Inflammatory macrophage (primary cell): Measurements from ENCODE around the gene RELA.
"Not testable (repeated sequence)": the region's sequence is repeated elsewhere in the genome, so short reads cannot be mapped to it uniquely, and the experiment has no call there.

Experiments used
- DNase-seq, 2 donors: peaks; one replicate each; pipeline ENCODE4 v3.0.0-alpha.2; 2020 to 2022
- total RNA-seq, 18 experiments: gene quantifications; one replicate each; lab custom pipeline; 2026; ENCODE audit warnings: mixed read lengths in 6 of 18, inconsistent platforms in 2 of 18; lab: John Stamatoyannopoulos, UW

The RELA gene
- total RNA-seq, result 18.9 to 211 (median 42.2) reads per million in 18 experiments

DNA sequence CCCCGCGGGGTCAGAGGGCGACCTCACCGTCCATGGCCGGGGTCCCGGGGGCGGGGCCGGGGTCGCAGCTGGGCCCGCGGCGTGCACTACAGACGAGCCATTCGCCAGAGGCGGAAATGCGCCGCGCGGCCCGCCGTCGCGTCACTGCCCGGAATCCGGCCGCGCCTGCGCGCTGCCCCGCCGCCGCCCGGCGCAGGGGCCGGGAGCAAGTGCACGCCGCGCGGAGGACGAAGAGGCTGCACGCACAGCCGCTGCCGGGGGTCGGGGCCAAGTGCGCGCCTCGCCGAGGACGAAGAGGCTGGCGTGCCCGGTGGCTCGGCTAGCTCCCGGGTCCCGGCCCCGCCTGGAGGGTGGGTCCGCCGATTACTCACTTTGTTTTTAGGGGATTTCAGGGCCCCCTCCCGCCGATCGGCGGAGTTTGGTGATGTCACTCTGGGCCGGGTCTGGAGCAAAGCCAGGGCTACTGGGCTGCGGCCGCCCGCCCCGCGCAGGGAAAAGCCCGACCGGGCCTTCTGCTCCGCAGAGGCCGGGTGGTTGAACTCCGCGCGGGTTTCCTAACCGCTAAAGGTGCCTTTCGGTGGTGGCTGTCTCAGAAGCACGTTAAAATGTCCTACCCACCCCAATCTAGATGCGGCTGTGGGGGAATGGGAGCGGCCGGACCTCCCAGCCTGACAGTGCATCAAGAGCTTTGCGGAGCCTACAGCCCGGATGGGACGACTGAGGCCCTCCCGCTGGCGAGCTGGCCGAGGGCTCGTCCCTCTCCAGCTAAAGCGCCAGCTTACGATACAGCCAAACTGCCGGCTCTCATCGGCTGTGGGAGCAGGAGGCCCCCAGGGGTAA, at the start of gene RELA:
RELA (minus strand) TSS at position 118 of the 840 bp plus-strand sequence; CDS start at position 34, 84 bp downstream.
- peak; percentile 83 to 92 for DNase-seq

DNA sequence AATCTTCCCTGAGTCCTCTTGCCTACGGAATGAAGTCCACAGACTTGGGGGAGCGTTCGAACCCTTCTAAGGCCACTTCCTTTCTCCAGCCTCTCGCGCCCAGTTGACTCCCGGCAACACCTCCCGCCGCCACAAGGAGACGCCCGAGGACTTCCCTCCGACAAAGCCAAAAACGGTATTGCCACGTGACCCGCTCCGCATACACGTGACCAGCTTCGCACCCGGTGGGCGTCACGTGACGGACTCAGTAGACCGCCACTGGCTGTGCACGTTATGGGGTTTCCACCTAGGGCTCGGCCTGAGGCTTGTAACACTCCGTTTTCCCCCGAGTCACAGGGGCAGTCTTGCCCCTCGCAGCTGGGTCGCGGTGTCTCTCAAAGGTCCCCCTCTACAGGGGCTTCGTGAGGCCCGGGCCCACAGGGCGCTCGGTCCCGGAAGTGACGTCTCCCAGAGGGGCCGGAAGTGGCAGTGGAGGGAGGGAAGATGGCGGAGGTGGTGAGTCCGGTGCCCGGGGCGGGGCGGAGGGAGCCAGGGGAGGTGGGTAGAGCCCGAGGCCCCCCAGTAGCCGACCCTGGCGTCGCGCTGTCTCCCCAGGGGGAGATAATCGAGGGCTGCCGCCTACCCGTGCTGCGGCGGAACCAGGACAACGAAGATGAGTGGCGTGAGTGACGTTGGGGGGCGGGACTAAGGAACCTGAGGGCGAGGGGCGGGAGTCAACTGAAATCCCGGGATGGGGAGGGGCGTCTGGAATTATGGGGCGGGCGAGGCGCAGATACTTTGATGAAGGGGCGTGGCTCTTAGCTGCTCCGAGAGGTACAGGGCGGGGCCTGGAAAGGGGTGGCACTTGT, 49.3 kb upstream of the RELA start, which contains the start of gene KAT5:
KAT5 (plus strand) TSS at position 468 of the 848 bp plus-strand sequence; CDS start at position 484, 16 bp downstream.
- DNase-seq, result peak; percentile 99

DNA sequence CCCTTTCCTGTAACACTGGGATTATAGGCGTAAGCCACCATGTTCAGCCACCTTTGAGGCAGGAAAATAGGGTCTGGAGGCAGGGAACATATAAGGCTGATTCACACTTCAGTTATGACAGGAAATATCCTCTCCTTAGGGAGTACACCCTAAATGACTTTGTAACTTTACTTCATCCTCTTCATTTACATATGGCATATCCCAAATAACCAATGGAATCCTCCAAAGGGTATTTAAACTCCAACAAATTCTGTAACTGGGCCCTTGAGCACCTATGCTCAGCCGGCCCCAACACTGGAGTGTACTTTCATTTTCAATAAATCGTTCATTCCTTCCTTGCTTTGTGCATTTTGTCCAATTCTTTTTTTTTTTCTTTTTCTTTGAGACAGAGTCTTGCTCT, 47.7 kb upstream of the RELA start:
- DNase-seq, result no peak

DNA sequence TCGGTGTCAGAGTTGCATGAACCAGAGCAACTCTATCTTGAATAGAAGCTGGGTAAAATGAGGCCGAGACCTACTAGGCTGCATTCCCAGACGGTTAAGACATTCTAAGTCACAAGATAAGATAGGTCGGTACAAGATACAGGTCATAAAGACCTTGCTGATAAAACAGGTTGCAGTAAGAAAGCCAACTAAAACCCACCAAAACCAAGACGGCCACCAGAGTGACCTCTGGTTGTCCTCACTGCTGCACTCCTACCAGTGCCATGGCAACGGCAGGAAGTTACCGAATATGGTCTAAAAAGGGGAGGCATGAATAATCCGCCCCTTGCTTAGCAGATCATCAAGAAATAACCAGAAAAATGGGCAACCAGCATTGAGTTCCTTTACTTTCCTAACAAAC, 46.9 kb upstream of the RELA start:
- DNase-seq, result peak in 1 of 2 donors; percentile 3

DNA sequence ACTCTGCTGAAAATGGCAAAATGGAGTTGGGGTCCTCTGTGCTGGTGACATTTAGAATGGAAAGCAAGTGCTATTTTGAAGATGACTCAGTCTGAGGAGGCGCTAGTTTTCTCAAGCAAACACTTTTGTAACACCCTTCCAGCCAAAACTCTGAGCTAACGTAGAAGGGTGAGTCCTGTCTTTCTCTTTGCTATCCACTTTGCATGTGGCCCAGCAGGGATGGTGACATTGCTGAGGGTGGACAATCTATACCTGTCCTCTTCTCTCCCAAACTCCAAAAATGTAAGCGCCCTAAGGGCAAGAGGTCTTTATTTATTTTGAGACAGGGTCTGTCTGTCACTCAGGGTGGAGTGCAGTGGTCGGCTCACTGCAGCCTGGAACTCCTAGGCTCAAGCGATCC, 45.7 kb upstream of the RELA start:
- DNase-seq, result no peak

DNA sequence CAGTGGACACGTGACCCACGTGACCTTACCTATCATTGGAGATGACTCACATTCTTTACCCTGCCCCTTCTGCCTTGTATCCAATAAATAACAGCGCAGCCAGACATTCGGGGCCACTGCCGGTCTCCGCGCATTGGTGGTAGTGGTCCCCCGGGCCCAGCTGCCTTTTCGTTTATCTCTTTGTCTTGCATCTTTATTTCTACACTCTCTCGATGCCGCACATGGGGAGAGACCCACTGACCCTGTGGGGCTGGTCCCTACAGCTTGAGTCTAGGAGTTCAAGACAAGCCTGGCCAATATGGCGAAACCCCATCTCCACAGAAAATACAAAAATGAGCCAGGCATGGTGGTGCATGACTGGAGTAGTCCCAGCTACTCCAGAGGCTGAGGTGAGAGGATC, 44.3 kb upstream of the RELA start:
- DNase-seq, result not testable (repeated sequence)

GRCh38 chr11:65706303-65706763, 43.6 kb upstream of the RELA start:
- DNase-seq, result peak; percentile 49

- no peak for DNase-seq
These were observed 41.1 kb upstream of the RELA start for GRCh38 chr11:65703846-65704245.

GRCh38 chr11:65701686-65702085, 39.0 kb upstream of the RELA start:
- no peak for DNase-seq

DNA sequence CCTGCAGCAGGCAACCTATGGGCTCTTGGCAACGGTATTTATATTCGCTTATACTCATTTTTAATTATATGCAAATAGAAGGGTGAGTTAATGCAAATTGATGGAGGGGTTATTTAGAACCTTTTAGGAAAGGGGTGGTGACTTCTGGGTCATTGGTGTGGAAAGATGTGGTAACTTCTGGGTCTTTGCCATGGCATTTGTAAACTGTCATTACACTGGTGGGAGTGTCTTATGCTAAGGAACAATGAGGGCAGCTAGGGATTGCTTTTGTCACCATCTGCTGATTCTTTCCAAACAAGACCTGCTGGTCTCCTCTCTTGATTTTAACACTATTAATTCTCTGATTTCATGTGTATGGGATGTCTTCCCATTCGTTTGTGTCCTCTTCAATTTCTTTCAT, 37.7 kb upstream of the RELA start:
- DNase-seq, result peak; percentile 63

- no peak for DNase-seq
These were observed 36.6 kb upstream of the RELA start for GRCh38 chr11:65699306-65699705.

- DNase-seq, result no peak
These were observed 35.5 kb upstream of the RELA start for GRCh38 chr11:65698205-65698604.

- no peak for DNase-seq
These were observed 34.3 kb upstream of the RELA start for GRCh38 chr11:65696802-65697552.

DNA sequence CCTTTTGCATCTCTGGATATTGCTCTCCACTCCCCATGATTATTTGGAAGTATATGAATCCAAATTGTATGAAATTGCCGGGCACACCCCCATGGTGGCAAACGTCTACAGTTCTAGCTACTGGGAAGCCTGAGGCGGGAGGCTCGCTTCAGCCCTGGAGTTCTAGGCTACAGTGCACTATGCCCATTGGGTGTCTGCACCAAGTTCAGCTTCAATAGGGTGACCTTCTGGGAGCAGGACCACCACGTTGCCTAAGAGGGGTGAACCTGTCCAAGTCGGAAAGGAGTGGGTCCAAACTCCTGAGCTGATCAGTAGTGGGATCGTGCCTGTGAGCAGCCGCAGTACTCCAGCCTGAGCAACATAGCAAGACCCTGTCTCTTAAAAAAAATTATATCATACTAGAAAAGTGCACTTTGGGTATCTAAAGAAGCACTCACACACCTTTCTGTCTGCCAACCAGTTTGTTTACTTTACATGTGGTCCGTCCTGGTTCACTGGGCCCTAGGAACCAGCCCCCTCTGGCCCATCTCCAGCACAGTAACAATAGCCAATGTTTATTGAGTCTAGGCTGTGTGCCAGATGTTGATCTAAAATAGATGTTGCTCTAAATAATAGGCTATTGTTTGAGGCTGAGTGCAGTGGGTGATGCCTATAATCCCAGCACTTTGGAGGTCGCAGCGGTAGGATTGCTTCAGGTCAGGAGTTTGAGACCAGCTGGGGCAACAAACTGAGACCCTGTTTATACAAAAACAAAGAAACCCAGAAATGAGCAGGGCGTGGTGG, 32.9 kb upstream of the RELA start:
- no peak for DNase-seq

GRCh38 chr11:65692367-65692766, 29.7 kb upstream of the RELA start:
- DNase-seq, result no peak

DNA sequence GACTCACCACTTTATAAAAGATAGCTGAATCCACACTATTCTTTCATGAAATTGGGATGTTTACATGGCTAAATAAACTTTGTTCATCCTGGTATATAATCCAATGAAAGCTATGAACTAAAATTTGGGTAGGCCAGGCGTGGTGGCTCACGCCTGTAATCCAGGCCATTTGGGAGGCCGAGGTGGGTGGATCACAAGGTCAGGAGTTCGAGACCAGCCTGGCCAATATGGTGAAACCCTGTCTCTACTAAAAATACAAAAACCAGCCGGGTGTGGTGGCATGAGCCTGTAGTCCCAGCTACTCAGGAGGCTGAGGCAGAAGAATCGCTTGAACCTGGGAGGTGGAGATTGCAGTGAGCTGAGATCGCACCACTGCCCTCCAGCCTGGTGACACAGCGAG, 29.1 kb upstream of the RELA start:
- DNase-seq, result not testable (repeated sequence)

DNA sequence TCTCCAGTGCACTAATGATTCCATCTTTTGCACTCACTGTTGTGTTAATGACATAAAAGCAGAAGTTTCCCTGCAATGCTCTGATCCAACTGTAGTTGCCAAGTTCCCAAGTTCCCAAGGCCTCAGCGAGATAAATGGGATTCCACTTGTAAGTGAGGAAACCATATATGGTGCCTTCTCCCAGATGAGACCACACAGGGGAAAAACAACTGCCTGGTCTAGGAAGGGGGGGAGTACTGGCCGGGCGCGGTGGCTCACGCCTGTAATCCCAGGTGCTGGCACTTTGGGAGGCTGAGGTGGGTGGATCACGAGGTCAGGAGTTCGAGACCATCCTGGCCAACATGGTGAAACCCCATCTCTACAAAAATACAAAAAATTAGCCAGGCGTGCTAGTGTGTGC, 23.3 kb upstream of the RELA start:
- DNase-seq, result no peak

- not testable (repeated sequence) for DNase-seq
These were observed 20.8 kb upstream of the RELA start for GRCh38 chr11:65683480-65683879.

GRCh38 chr11:65680192-65680743, 17.6 kb upstream of the RELA start:
- no peak for DNase-seq

DNA sequence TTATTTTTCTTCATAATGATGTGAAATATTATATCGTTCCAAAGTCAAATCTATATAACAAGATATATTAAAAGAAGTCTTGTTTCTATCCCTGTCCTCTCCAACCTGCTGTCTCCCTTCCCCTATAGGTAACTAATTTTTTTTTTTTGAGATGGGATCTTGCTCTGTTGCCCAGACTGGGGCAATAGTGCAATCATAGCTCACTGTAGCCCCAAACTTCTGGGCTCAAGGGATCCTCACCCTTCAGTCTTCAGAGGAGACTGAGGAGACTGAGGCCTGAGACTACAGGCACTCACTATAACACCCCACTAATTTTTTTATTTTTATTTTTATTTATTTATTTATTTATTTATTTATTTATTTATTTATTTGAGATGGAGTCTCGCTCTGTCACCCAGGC, 10.3 kb upstream of the RELA start:
- no peak for DNase-seq

DNA sequence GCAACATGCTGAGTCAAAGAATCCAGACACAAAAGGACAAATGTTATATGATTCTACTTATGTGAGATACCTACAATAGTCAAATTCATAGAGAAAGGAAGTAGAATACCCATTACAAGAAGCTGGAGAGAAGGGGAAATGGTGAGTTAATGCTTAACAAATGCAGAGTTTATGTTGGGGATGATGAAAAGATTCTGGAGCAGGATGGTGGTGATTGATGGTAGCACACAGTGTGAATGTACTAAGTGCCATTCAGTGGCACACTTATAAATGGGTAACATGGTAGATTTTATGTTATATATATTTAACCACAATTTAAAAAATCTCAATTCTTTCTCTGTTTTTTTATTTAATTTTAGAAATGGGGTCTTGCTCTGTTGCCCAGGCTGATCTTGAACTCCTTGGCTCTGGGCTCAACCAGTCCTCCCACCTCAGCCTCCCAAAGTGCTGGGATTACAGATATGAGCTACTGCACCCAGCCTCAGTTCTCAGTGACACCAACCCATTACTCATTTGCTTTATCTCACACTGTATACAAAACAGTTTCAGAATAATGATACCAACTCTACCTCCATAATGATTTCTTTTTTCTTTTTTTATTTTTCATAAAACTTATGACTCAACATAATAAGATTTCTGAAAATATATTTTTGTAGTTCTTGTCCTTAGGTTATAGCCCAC, 9.6 kb upstream of the RELA start:
- peak in 1 of 2 donors; percentile 19 for DNase-seq
